Hepatocyte (in vitro differentiated cells): ENCODE results near the gene RLF.
"Not testable (repeated sequence)": the region's sequence is repeated elsewhere in the genome, so short reads cannot be mapped to it uniquely, and the experiment has no call there.

Experiments
- EZH2 ChIP-seq: fragments of 200-600 bp; sonication (generic); IDR thresholded peaks from 2 replicates; pipeline ENCODE4 v1.6.1; 2016; ENCODE audit warnings: antibody characterized with exemption, mild to moderate bottlenecking, borderline replicate concordance
- TF ChIP-seq, protein P1 (sequence below): fragments of 200-600 bp; sonication (generic); IDR thresholded peaks from 2 replicates; pipeline ENCODE4 v1.5.1; 2016; ENCODE audit warnings: antibody characterized with exemption, mild to moderate bottlenecking; ENCODE audit not compliant: poor library complexity

DNA sequence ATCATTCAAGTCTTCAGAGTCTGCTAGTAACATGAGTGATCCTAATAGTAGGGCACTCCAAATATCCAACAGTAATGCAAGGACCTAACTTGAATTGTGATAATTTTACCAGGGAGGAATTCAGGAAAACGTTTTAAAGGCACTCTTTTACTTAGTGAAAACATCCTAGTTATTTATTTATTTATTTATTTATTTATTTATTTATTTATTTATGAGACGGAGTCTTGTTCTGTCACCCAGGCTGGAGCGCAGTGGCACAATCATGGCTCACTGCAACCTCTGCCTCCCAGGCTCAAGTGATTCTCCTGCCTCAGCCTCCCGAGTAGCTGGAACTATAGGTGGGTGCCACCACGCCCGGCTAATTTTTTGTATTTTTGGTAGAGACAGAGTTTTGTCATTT, 33.5 kb downstream of the RLF start:
- TF ChIP-seq, protein P1, sequence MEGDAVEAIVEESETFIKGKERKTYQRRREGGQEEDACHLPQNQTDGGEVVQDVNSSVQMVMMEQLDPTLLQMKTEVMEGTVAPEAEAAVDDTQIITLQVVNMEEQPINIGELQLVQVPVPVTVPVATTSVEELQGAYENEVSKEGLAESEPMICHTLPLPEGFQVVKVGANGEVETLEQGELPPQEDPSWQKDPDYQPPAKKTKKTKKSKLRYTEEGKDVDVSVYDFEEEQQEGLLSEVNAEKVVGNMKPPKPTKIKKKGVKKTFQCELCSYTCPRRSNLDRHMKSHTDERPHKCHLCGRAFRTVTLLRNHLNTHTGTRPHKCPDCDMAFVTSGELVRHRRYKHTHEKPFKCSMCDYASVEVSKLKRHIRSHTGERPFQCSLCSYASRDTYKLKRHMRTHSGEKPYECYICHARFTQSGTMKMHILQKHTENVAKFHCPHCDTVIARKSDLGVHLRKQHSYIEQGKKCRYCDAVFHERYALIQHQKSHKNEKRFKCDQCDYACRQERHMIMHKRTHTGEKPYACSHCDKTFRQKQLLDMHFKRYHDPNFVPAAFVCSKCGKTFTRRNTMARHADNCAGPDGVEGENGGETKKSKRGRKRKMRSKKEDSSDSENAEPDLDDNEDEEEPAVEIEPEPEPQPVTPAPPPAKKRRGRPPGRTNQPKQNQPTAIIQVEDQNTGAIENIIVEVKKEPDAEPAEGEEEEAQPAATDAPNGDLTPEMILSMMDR, result not testable (repeated sequence)
- not testable (repeated sequence) for TF ChIP-seq EZH2
